Fibroblast of villous mesenchyme (primary cell): ENCODE results near the gene RBM20. TPM values are rescaled to one million over a fixed set of nuclear protein-coding genes. Genes with fewer than 3 reads are reported as not detected.

Experiments used
- DNase-seq: peaks from one replicate; pipeline ENCODE4 v3.0.0-alpha.2; 2010; ENCODE audit warnings: low read depth
- H3K4me3 ChIP-seq: 2 replicates; pipeline ENCODE4 v1.5.1; 2011; ENCODE audit warnings: low read depth, mild to moderate bottlenecking, low read length
- total RNA-seq: library from RNA; depleted of rRNA; stranded (reverse); fragments of >200 nt; gene quantifications from 2 replicates; pipeline ENCODE4 v1.2.3, GENCODE V29; 2012
- TF ChIP-seq, protein P1 (sequence below): IDR thresholded peaks from 2 replicates; pipeline ENCODE4 v1.5.1; 2012; ENCODE audit warnings: low read depth, mild to moderate bottlenecking, low read length; ENCODE audit not compliant: insufficient read depth

RBM20 gene
- total RNA-seq, 1 donor = under 0.01 TPM

DNA sequence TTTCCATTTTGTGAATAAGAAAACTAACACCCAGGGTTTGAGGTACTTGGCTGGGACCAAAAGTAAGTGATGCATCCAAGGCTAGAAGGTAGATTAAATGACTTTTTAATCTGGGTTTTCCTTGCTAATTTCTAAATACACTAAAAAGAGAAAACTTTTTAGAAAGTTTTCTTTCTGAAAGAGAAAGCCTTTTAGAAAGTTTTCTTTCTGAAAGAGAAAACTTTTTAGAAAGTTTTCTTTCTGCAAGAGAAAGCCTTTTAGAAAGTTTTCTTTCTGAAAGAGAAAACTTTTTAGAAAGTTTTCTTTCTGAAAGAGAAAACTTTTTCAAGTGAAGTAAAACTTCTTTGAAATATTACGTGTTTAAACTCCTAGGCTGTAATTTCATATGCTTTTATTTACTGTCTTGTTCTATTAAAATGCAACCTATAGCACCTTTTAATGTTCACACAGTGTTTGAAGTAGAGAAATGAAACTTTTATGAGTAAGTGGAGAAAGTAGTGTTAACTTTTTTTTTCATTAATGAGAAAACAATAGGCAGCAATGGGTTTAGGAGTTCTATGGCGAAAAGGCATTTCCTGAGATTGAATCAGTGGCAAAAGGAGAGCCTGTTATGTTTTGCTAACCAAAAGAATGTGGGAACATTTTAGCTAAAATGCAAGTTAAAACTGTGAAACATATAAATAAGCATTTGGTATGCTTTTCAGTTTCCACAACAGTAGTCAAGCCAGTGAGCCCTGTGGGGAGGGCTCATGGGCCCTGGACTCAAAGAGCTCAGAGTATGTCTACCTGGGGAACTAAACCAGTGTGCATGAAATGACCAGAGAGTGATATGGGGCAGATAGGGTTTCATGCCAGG is 103.7 kb downstream of the RBM20 start:
- DNase-seq = peak; percentile 9
- H3K4me3 ChIP-seq = no peak overlapping the region
- TF ChIP-seq, protein P1, sequence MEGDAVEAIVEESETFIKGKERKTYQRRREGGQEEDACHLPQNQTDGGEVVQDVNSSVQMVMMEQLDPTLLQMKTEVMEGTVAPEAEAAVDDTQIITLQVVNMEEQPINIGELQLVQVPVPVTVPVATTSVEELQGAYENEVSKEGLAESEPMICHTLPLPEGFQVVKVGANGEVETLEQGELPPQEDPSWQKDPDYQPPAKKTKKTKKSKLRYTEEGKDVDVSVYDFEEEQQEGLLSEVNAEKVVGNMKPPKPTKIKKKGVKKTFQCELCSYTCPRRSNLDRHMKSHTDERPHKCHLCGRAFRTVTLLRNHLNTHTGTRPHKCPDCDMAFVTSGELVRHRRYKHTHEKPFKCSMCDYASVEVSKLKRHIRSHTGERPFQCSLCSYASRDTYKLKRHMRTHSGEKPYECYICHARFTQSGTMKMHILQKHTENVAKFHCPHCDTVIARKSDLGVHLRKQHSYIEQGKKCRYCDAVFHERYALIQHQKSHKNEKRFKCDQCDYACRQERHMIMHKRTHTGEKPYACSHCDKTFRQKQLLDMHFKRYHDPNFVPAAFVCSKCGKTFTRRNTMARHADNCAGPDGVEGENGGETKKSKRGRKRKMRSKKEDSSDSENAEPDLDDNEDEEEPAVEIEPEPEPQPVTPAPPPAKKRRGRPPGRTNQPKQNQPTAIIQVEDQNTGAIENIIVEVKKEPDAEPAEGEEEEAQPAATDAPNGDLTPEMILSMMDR = no peak

DNA sequence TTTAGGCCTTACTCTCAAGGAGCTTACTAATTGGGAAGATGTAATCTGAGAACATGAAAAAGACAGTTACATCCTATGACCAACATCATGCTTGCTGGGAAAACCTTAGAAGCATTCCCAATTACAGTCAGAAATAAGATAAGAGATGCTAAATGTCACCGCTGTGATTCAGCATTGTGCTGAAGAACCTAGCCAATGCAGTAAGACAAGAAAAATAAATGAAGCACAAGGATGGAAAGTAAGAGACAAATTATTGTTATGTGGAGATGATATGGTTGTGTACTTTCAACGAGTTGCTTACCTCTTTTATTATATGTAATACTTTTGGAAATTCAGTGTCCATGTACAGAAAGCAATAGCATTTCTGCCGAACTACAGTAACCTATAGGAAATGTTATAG is 104.8 kb downstream of the RBM20 start:
- TF ChIP-seq, protein P1 = no peak
- DNase-seq = no peak
- no peak overlapping the region for H3K4me3 ChIP-seq

DNA sequence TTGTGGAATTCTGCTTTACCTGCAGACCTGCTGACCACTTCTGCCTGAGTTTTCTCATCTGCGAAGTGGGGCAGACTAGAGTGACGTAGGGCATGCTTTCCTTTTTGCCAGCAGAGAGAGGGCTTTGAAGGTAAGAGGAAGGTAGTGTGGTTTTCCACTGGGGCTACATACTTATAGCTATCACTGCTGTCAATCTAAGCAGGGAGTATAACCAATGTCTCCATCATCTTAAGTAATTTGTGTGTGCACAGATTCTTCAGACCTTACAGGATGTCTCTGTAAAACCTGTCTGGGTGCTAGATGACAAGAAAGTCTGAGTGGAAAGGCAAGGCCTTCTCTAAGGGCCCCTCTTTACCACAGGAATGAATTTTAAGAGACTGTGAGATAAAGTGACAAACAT is 106.8 kb downstream of the RBM20 start:
- no peak overlapping the region for H3K4me3 ChIP-seq
- TF ChIP-seq, protein P1 = no peak
- DNase-seq = no peak

DNA sequence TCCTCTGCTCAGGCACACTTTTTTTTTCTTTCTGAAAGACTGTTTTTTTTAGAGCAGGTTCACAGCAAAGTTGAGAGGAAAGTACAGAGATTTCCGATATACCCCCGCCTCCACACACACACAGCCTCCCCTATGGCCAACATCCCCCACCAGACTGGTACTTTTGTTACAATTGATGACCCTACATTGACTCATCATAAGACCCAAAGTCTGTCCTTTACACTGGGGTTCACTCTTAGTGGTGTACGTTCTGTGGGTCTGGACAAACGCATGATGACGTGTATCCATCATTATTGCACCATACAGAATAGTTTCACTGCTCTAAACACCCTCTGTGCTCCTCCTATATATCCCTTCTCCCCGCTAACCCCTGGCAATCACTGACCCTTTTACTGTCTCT is 107.7 kb downstream of the RBM20 start:
- TF ChIP-seq, protein P1 = no peak
- H3K4me3 ChIP-seq = no peak overlapping the region
- DNase-seq = no peak

DNA sequence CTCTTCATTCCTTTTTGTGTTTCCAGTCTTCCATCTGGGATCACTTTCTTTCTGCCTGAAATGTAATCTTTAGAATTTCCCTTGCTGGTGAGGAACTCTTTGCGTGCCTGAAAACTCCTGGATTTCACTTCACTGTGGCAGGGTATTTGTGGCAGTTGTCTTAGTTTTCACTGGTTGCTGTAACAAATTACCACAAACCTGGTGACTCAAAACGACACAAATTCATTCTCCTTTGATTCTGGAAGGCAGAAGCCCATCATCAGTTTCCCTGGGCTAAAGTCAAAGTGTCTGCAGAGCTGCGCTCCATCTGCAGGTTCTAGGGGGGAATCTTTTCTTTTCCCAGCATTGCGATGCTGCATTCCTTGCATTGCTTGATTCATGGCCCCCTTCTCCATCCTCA is 109.3 kb downstream of the RBM20 start:
- H3K4me3 ChIP-seq = no peak overlapping the region
- DNase-seq = no peak
- TF ChIP-seq, protein P1 = no peak

DNA sequence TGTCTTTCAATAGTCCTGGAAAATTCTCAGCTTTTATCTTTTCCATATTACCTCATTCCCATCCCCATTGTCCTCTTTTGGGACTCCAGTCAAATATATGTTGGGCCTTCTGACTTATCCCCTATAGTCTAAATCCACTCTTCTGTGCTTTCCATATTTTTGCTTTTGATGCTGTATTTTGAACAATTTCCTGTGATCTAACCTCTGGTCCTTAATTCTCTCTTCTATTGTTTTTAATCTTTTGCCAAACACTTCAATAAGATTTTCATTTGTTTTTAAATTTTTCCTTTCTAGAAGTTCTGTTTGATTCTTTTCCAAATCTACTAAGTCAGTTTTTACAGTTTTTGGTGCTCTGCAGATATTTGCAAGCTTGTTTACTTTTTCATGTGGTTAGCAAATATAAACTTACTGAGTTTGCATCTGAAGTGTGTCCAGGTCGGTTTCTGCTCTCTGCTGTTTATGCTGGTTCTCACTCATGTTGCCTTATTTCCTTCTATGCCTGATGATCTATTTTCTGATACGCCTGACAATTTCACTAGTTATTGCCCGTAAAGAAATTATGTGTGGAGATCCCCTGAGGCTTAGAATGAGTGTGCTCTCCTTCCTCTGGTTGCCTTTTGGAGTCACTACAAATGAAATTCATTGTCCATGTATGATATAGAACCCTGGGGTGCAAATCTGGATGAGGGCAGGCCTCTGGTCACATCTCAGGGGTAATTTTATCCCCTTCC is 110.4 kb downstream of the RBM20 start:
- no peak overlapping the region for H3K4me3 ChIP-seq
- TF ChIP-seq, protein P1 = no peak
- DNase-seq = peak; percentile 47
